ENCODE measurements around the gene CACNA1S. TPM values are rescaled to one million over a fixed set of nuclear protein-coding genes. Genes with fewer than 3 reads are reported as not detected.

CACNA1S gene
- total RNA-seq, 4 donors from 2014 or later: not detected

- no peak for TF ChIP-seq CTCF (IDR thresholded peaks at IDR 0.05; ENCODE audit: low read depth)
Observed at GRCh38 chr1:200990114-200990513, 122.1 kb downstream of the CACNA1S start.

Other genes starting within 250 kb of the CACNA1S start
- not detected for gene GPR25, start 239.4 kb downstream of the CACNA1S start, total RNA-seq
- not detected for gene INAVA, start 217.5 kb downstream of the CACNA1S start, total RNA-seq
- 1 to 10 TPM in 3 of 4 donors, under 1 TPM in 1; 0.82 to 3.2 (median 2.1) TPM for gene KIF21B, start 88.7 kb downstream of the CACNA1S start, total RNA-seq
- gene ASCL5, start 14.8 kb upstream of the CACNA1S start, total RNA-seq: not detected
- 10 to 100 TPM; 17.4 to 38.4 (median 35.2) TPM for gene TMEM9, start 42.0 kb upstream of the CACNA1S start, total RNA-seq
- not detected for gene IGFN1, start 78.4 kb upstream of the CACNA1S start, total RNA-seq
- gene PKP1, start 171.1 kb upstream of the CACNA1S start, total RNA-seq: 10 to 100 TPM in 2 of 4 donors, 1 to 10 TPM in 1, under 1 TPM in 1; 0.51 to 13.6 (median 6.2) TPM